Measurements from ENCODE around the gene CDH13. TPM values are rescaled to one million over a fixed set of nuclear protein-coding genes. Genes with fewer than 3 reads are reported as not detected.
A peak's percentile ranks its signal among the peaks of the same experiment; 100 is the strongest.

Gene CDH13
- total RNA-seq, 4 donors from 2014 or later: 3.4 to 14.8 (median 6.5) TPM

DNA sequence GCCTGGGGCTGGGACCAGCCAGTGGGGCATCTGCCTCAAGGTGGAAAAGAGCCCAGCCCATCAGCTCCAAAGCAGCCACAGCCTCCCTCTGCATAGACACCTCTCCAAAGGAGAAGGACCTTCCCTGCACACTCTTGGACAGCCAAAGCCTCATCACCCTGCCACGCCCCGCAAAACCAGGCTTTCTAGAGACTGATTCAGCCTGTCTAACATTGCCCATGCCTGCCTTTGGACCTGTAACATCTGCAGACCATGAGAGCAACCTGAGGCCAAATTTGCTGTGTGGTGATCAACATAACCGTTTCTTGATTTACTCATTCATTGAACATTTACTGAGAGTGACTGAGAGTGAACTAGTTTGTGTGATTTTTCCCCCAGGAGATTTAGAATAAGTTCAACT, 961.3 kb downstream of the CDH13 start:
- peaks cover 0 to 4% of the 10 kb centered on the region in 2 donors for H3K4me1 ChIP-seq
- no peak overlapping the region for H3K27ac ChIP-seq
- no peaks in the 10 kb centered on the region for H3K27me3 ChIP-seq
- TF ChIP-seq POLR2A (IDR thresholded peaks at IDR 0.05): no peak
- TF ChIP-seq, protein P1, sequence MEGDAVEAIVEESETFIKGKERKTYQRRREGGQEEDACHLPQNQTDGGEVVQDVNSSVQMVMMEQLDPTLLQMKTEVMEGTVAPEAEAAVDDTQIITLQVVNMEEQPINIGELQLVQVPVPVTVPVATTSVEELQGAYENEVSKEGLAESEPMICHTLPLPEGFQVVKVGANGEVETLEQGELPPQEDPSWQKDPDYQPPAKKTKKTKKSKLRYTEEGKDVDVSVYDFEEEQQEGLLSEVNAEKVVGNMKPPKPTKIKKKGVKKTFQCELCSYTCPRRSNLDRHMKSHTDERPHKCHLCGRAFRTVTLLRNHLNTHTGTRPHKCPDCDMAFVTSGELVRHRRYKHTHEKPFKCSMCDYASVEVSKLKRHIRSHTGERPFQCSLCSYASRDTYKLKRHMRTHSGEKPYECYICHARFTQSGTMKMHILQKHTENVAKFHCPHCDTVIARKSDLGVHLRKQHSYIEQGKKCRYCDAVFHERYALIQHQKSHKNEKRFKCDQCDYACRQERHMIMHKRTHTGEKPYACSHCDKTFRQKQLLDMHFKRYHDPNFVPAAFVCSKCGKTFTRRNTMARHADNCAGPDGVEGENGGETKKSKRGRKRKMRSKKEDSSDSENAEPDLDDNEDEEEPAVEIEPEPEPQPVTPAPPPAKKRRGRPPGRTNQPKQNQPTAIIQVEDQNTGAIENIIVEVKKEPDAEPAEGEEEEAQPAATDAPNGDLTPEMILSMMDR (IDR thresholded peaks at IDR 0.05): no peak
- intact Hi-C loops (cut with DNase I): no loop called here
- no peak overlapping the region for H3K4me3 ChIP-seq (replicated peaks in 1 of 3)
- 88 to 98% methylated on average over 3 of the region's 3 CpGs for WGBS, 2 donors
- H3K36me3 ChIP-seq: no peaks in the 10 kb centered on the region
- no peaks in the 10 kb centered on the region for H3K9me3 ChIP-seq
- DNase-seq: no peak

- Histone ChIP-seq H3K9me3 (no peaks in the 10 kb centered on the region), H3K27me3 (no peaks in the 10 kb centered on the region), H3K4me1 (peaks cover 0 to 4% of the 10 kb centered on the region in 2 donors), H3K36me3 (no peaks in the 10 kb centered on the region), H3K4me3 (replicated peaks in 1 of 3) (no peak overlapping the region), H3K27ac (no peak overlapping the region)
- WGBS, 2 donors: 89 to 91% methylated on average over 6 of the region's 6 CpGs
- TF ChIP-seq, protein P1 (IDR thresholded peaks at IDR 0.05): no peak
- TF ChIP-seq POLR2A (IDR thresholded peaks at IDR 0.05): no peak
- intact Hi-C loops (cut with DNase I): no loop called here
- no peak for DNase-seq
Measured at GRCh38 chr16:83589576-83589975, 962.8 kb downstream of the CDH13 start.

- Histone ChIP-seq H3K9me3 (no peaks in the 10 kb centered on the region), H3K4me3 (replicated peaks in 1 of 3) (no peak overlapping the region), H3K27ac (no peak overlapping the region), H3K27me3 (no peaks in the 10 kb centered on the region), H3K4me1 (peaks cover 0 to 14% of the 10 kb centered on the region in 2 donors), H3K36me3 (no peaks in the 10 kb centered on the region)
- 82 to 92% methylated on average over 7 of the region's 7 CpGs for WGBS, 2 donors
- DNase-seq: no peak
- TF ChIP-seq, protein P1 (IDR thresholded peaks at IDR 0.05): no peak
- TF ChIP-seq POLR2A (IDR thresholded peaks at IDR 0.05): no peak
- intact Hi-C loops (cut with DNase I): no loop called here
Measured at GRCh38 chr16:83592778-83593177, 966.0 kb downstream of the CDH13 start.

- Histone ChIP-seq H3K4me3 (replicated peaks in 1 of 3) (no peak overlapping the region), H3K27me3 (no peaks in the 10 kb centered on the region), H3K4me1 (peaks cover 8 to 33% of the 10 kb centered on the region in 2 donors), H3K36me3 (no peaks in the 10 kb centered on the region), H3K9me3 (no peaks in the 10 kb centered on the region), H3K27ac (peak overlapping the region; percentile 86 to 88 (median 88))
- WGBS, 2 donors: 31 to 42% methylated on average over 12 to 15 of the region's 15 CpGs
- peak; percentile 95 for DNase-seq
- TF ChIP-seq, protein P1 (IDR thresholded peaks at IDR 0.05): no peak
- peak in 1 of 2 donors; percentile 6 for TF ChIP-seq POLR2A (IDR thresholded peaks at IDR 0.05)
- intact Hi-C loops (cut with DNase I): loop anchor here (10.0 kb wide), 1 partner anchor 115 kb away; no protein-coding TSS in a partner anchor
Measured at GRCh38 chr16:83599789-83600462, 973.2 kb downstream of the CDH13 start.

Measured in thyroid gland (tissue), 4 donors.